GM12878 (cell line): Measurements from ENCODE around the gene PKD1L1. TPM values are rescaled to one million over a fixed set of nuclear protein-coding genes. Genes with fewer than 3 reads are reported as not detected.

ENCODE experiments used
- ATAC-seq: fragments of 200-7000 bp; cut with Tn5 transposase; 3 replicates; pipeline ENCODE4 v1.9.1; 2020; ENCODE audit warnings: mild to moderate bottlenecking, moderate library complexity
- BruUV-seq: library from RNA; stranded (reverse); fragments of 400-500 nt; replicated peaks from 2 replicates; lab custom pipeline; 2021; lab: Mats Ljungman, UMichigan
- CTCF ChIA-PET: fragments of 300-600 bp; sonication (Branson Sonifier 250); formaldehyde crosslinking; extraction: SDS; loops from one replicate; lab custom pipeline; 2021; ENCODE audit warnings: inconsistent platforms; lab: Yijun Ruan, JAX
- POLR2A ChIA-PET: fragments of 350-600 bp; formaldehyde crosslinking; extraction: SDS; loops from one replicate; lab custom pipeline; 2021; ENCODE audit warnings: inconsistent platforms; lab: Charles Lee
- RAD21 ChIA-PET: fragments of 300-600 bp; sonication (Branson Sonifier 250); formaldehyde crosslinking; loops from one replicate; lab custom pipeline; 2023; ENCODE audit warnings: antibody characterized with exemption; ENCODE audit not compliant: unreplicated experiment; lab: Charles Lee
- SMC1A ChIA-PET: fragments of 300-600 bp; sonication (Branson Sonifier 250); formaldehyde crosslinking; loops from one replicate; lab custom pipeline; 2023; ENCODE audit not compliant: unreplicated experiment, uncharacterized antibody; lab: Charles Lee
- DNase-seq: peaks from one replicate; pipeline ENCODE4 v3.0.0-alpha.2; 2011; ENCODE audit warnings: low read depth, low spot score
- FAIRE-seq: peaks from 3 replicates; lab custom pipeline; 2011; peaks lifted over from hg19 to GRCh38; lab: Jason Lieb, UNC
- H2AFZ ChIP-seq: 2 replicates; pipeline ENCODE4 v1.6.0; 2011; ENCODE audit warnings: low read depth, low read length, control low read depth; ENCODE audit not compliant: control insufficient read depth
- H3K27ac ChIP-seq: 2 replicates; pipeline ENCODE4 v1.5.1; 2011; ENCODE audit warnings: control low read depth; ENCODE audit not compliant: control insufficient read depth, insufficient read depth
- H3K27me3 ChIP-seq, 2 experiments: replicated peaks in 1 of 2; 2 replicates each; pipeline versions ENCODE4 v1.6.0 to v1.6.1; 2011; ENCODE audit warnings: low read length in 1 of 2; ENCODE audit not compliant: control insufficient read depth in 2 of 2, insufficient read depth in 2 of 2
- H3K36me3 ChIP-seq, 2 experiments: 2 replicates each; pipeline ENCODE4 v1.5.1; 2011; ENCODE audit warnings: low read length in 1 of 2; ENCODE audit not compliant: control insufficient read depth in 2 of 2, insufficient read depth in 2 of 2
- H3K4me1 ChIP-seq: 2 replicates; pipeline ENCODE4 v1.6.1; 2011; ENCODE audit warnings: mild to moderate bottlenecking, low read length, moderate library complexity, mixed read lengths; ENCODE audit not compliant: control insufficient read depth, insufficient read depth
- H3K4me2 ChIP-seq: 2 replicates; pipeline ENCODE4 v1.6.0; 2011; ENCODE audit warnings: control low read depth; ENCODE audit not compliant: control insufficient read depth, insufficient read depth
- H3K4me3 ChIP-seq: fragments of 200-600 bp; sonication (generic); 2 replicates; pipeline ENCODE4 v1.5.1; 2016
- H3K79me2 ChIP-seq: 2 replicates; pipeline ENCODE4 v1.6.0; 2011; ENCODE audit warnings: low read length; ENCODE audit not compliant: control insufficient read depth, insufficient read depth
- H3K9ac ChIP-seq: 2 replicates; pipeline ENCODE4 v1.8.0; 2011; ENCODE audit warnings: low read length, control low read depth, mixed read lengths; ENCODE audit not compliant: control insufficient read depth, insufficient read depth
- H3K9me3 ChIP-seq: replicated peaks from 3 replicates; pipeline ENCODE4 v1.5.1; 2011; ENCODE audit warnings: mild to moderate bottlenecking, low read length; ENCODE audit not compliant: control insufficient read depth, insufficient read depth
- H4K20me1 ChIP-seq: 2 replicates; pipeline ENCODE4 v1.6.0; 2011; ENCODE audit not compliant: control insufficient read depth, insufficient read depth
- HDAC2 ChIP-seq: fragments of 200-600 bp; sonication (generic); IDR thresholded peaks from 2 replicates; pipeline ENCODE4 v1.6.1; 2017
- JUNB ChIP-seq: IDR thresholded peaks from 2 replicates; pipeline ENCODE4 v1.6.1; 2016; ENCODE audit warnings: antibody characterized with exemption, mild to moderate bottlenecking
- MXI1 ChIP-seq: fragments of 150-350 bp; IDR thresholded peaks from 2 replicates; pipeline ENCODE4 v1.6.1; 2011; ENCODE audit warnings: low read depth, mild to moderate bottlenecking, inconsistent platforms, low read length, improper control_type of control experiment
- NR2F1 ChIP-seq: fragments of 450-650 bp; conservative IDR thresholded peaks from 2 replicates; pipeline ENCODE4 v1.6.1; 2017; ENCODE audit warnings: mild to moderate bottlenecking
- PAX8 ChIP-seq: fragments of 450-650 bp; IDR thresholded peaks from 2 replicates; pipeline ENCODE4 v1.6.1; 2017; ENCODE audit warnings: mild to moderate bottlenecking, moderate library complexity
- POLR2AphosphoS2 ChIP-seq: IDR thresholded peaks from 2 replicates; pipeline ENCODE4 v1.6.1; 2011; ENCODE audit warnings: low read depth, mild to moderate bottlenecking, low read length, improper control_type of control experiment, moderate library complexity
- REST ChIP-seq: IDR thresholded peaks from 2 replicates; pipeline ENCODE4 v1.6.1; 2012; ENCODE audit warnings: mild to moderate bottlenecking, low read depth, low read length
- SIX5 ChIP-seq: IDR thresholded peaks from 2 replicates; pipeline ENCODE4 v1.6.1; 2011; ENCODE audit warnings: mild to moderate bottlenecking, low read depth, low read length, moderate library complexity; ENCODE audit not compliant: severe bottlenecking
- SPI1 ChIP-seq: IDR thresholded peaks from 2 replicates; pipeline ENCODE4 v1.6.1; 2011; ENCODE audit warnings: low read depth, mild to moderate bottlenecking, low read length, moderate library complexity, borderline replicate concordance; ENCODE audit not compliant: insufficient read depth
- SUZ12 ChIP-seq: fragments of 200-600 bp; sonication (generic); IDR thresholded peaks from one replicate; pipeline ENCODE4 v1.6.1; 2018; ENCODE audit warnings: antibody characterized with exemption, mild to moderate bottlenecking; ENCODE audit not compliant: unreplicated experiment
- ZSCAN29 ChIP-seq: fragments of 450-650 bp; IDR thresholded peaks from 2 replicates; pipeline ENCODE4 v1.6.1; 2017; ENCODE audit warnings: mild to moderate bottlenecking, moderate library complexity
- WGBS: methylation state at CpG from one replicate; pipeline ENCODE4 v1.1.6; 2016; ENCODE audit warnings: low lambda C conversion rate; ENCODE audit not compliant: insufficient replicate concordance, insufficient coverage; ENCODE audit errors: missing lambda C conversion rate; 5-methylcytosine and 5-hydroxymethylcytosine counted together
- in situ Hi-C: fragments of 300-500 bp; cut with MboI; formaldehyde crosslinking; loops from 9 replicates; pipeline ENCODE4 v1.14.3; 2018; ENCODE audit warnings: mixed read lengths
- intact Hi-C: fragments of 100-400 bp; cut with micrococcal nuclease; formaldehyde crosslinking; loops from one replicate; pipeline ENCODE4 v1.14.2; 2022; ENCODE audit not compliant: unreplicated experiment
- polyA plus RNA-seq, 11 experiments: library from polyadenylated mRNA; depleted of rRNA in 4 of 11; unstranded in 6 of 11; stranded (reverse) in 5 of 11; fragments of >200 nt; fragmentation: Nextera tagmentation in 4 of 11; fragmentation: Illumina TruSeq in 1 of 11; extraction: Ambion mirVana in 4 of 11; extraction: Trizol in 1 of 11; gene quantifications; 1 replicate in 1 of 11; 2 replicates in 10 of 11; pipeline versions ENCODE4 v1.2.1 to v1.2.3, GENCODE V29; 2011 to 2016; ENCODE audit warnings: inconsistent platforms in 2 of 11, missing spikeins in 2 of 11, low read depth in 1 of 11
- total RNA-seq, 4 experiments: library from RNA; depleted of rRNA in 3 of 4; stranded (reverse); fragments of >200 nt in 3 of 4; fragmentation: Illumina TruSeq in 1 of 4; extraction: Trizol in 1 of 4; gene quantifications; 2 replicates each; pipeline versions ENCODE4 v1.2.1 to v1.2.3, GENCODE V29; 2013 to 2021
- TF ChIP-seq, protein P1 (sequence below): IDR thresholded peaks from 2 replicates; pipeline ENCODE4 v1.6.1; 2012; ENCODE audit warnings: low read depth, low read length, improper control_type of control experiment
- TF ChIP-seq, protein P2 (sequence below): fragments of 450-650 bp; IDR thresholded peaks from 2 replicates; pipeline ENCODE4 v1.6.1; 2018; ENCODE audit warnings: borderline replicate concordance, mild to moderate bottlenecking; ENCODE audit not compliant: partially characterized antibody

Gene PKD1L1
- total and polyA plus RNA-seq, 10 of the 15 experiments (the other 5 are each of a cell fraction or from before 2014, with no cell fraction given), result under 0.01 to 0.05 (median 0.02) TPM; not detected in 3

DNA sequence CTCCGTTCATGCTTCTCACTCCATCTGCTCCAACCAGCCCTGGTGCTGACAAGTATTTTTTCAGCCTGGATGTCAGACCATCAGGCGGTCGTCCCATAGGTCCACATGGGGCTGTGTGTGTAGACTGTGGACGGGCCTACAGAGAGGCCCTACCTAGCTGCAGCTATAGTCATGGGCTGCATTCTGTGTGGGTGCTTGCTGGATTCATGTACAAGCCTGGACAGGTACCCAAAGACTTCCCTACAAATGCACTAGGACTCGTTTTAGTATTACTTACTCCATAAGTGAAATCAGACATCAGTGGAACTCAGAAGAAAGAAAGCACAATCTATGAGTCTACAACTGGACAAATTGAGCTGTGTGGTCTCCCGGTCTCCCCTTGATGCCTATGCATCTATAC, 146.8 kb downstream of the PKD1L1 start:
- in situ Hi-C loops, result no loop called here
- H3K27me3 ChIP-seq, result peaks cover 2% of the 10 kb centered on the region in 2 experiments; a peak in 2 of 4 replicates

More for the DNA sequence above, 146.8 kb downstream of the PKD1L1 start:
- 28% methylated on average over 6 of the region's 6 CpGs for WGBS
- no peaks in the 10 kb centered on the region for H4K20me1 ChIP-seq
- no peak overlapping the region for H3K4me3 ChIP-seq
- intact Hi-C loops, result no loop called here
- ChIA-PET CTCF (interaction anchor here (0.5 kb wide), 1 partner anchor 163 kb away, joined by 3 read pairs; no protein-coding TSS in a partner anchor), SMC1A (interaction anchor here (0.5 kb wide), 1 partner anchor 131 kb away, joined by 4 read pairs; no protein-coding TSS in a partner anchor), POLR2A (no interaction called here), RAD21 (no interaction called here)
- H3K4me2 ChIP-seq, result no peak overlapping the region
- no peak overlapping the region for H3K9ac ChIP-seq
- no peak overlapping the region for H2AFZ ChIP-seq
- FAIRE-seq (no peak), DNase-seq (no peak), ATAC-seq (no peak)
- no peak overlapping the region for H3K27ac ChIP-seq
- H3K9me3 ChIP-seq, result no peaks in the 10 kb centered on the region
- no peaks in the 10 kb centered on the region for H3K36me3 ChIP-seq
- no TSS peak for BruUV-seq
- no peaks in the 10 kb centered on the region for H3K79me2 ChIP-seq
- no peak for TF ChIP-seq MXI1
- no peak for TF ChIP-seq SIX5
- no peak for TF ChIP-seq HDAC2
- no peak for TF ChIP-seq POLR2AphosphoS2
- no peak for TF ChIP-seq NR2F1
- TF ChIP-seq, protein P1, sequence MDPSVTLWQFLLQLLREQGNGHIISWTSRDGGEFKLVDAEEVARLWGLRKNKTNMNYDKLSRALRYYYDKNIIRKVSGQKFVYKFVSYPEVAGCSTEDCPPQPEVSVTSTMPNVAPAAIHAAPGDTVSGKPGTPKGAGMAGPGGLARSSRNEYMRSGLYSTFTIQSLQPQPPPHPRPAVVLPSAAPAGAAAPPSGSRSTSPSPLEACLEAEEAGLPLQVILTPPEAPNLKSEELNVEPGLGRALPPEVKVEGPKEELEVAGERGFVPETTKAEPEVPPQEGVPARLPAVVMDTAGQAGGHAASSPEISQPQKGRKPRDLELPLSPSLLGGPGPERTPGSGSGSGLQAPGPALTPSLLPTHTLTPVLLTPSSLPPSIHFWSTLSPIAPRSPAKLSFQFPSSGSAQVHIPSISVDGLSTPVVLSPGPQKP, result no peak
- no peak for TF ChIP-seq SUZ12
- TF ChIP-seq JUNB, result no peak
- no peak for TF ChIP-seq PAX8
- TF ChIP-seq ZSCAN29, result no peak
- TF ChIP-seq REST, result no peak
- no peak for TF ChIP-seq SPI1
- TF ChIP-seq, protein P2, sequence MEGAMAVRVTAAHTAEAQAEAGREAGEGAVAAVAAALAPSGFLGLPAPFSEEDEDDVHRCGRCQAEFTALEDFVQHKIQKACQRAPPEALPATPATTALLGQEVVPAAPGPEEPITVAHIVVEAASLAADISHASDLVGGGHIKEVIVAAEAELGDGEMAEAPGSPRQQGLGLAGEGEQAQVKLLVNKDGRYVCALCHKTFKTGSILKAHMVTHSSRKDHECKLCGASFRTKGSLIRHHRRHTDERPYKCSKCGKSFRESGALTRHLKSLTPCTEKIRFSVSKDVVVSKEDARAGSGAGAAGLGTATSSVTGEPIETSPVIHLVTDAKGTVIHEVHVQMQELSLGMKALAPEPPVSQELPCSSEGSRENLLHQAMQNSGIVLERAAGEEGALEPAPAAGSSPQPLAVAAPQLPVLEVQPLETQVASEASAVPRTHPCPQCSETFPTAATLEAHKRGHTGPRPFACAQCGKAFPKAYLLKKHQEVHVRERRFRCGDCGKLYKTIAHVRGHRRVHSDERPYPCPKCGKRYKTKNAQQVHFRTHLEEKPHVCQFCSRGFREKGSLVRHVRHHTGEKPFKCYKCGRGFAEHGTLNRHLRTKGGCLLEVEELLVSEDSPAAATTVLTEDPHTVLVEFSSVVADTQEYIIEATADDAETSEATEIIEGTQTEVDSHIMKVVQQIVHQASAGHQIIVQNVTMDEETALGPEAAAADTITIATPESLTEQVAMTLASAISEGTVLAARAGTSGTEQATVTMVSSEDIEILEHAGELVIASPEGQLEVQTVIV, result no peak
- H3K4me1 ChIP-seq, result no peaks in the 10 kb centered on the region
